Osteoblast (primary cell): Measurements from ENCODE around the gene NSMCE4A. TPM values are rescaled to one million over a fixed set of nuclear protein-coding genes. Genes with fewer than 3 reads are reported as not detected.

ENCODE experiments used
- DNase-seq: peaks from one replicate; pipeline ENCODE4 v3.0.0; 2011; ENCODE audit warnings: low spot score, mixed read lengths; ENCODE audit not compliant: insufficient read length; ENCODE audit errors: missing footprints
- H2AFZ ChIP-seq: 2 replicates; pipeline ENCODE4 v1.6.0; 2011; ENCODE audit warnings: mild to moderate bottlenecking, low read length
- H3K27ac ChIP-seq: 2 replicates; pipeline ENCODE4 v1.5.1; 2011; ENCODE audit warnings: mild to moderate bottlenecking, low read depth, low read length, moderate library complexity
- H3K27me3 ChIP-seq: 2 replicates; pipeline ENCODE4 v1.6.0; 2012; ENCODE audit warnings: mild to moderate bottlenecking, control low read depth, inconsistent platforms, low read length, moderate library complexity; ENCODE audit not compliant: insufficient read depth
- H3K36me3 ChIP-seq: 2 replicates; pipeline ENCODE4 v1.5.1; 2011; ENCODE audit warnings: mild to moderate bottlenecking, low read length, control low read depth, moderate library complexity; ENCODE audit not compliant: insufficient read depth
- H3K4me1 ChIP-seq: 2 replicates; pipeline ENCODE4 v1.5.1; 2011; ENCODE audit warnings: mild to moderate bottlenecking, low read length, control low read depth, moderate library complexity; ENCODE audit not compliant: insufficient read depth
- H3K4me2 ChIP-seq: 2 replicates; pipeline ENCODE4 v1.6.0; 2011; ENCODE audit warnings: mild to moderate bottlenecking, low read length; ENCODE audit not compliant: insufficient read depth
- H3K4me3 ChIP-seq: fragments of 200-600 bp; sonication (generic); 3 replicates; pipeline ENCODE4 v1.5.1; 2012; ENCODE audit warnings: mild to moderate bottlenecking, low read length, inconsistent platforms; ENCODE audit not compliant: insufficient read depth
- H3K79me2 ChIP-seq: 2 replicates; pipeline ENCODE4 v1.6.0; 2012; ENCODE audit warnings: mild to moderate bottlenecking, low read length, control low read depth, inconsistent platforms; ENCODE audit not compliant: insufficient read depth
- H3K9me3 ChIP-seq: 2 replicates; pipeline ENCODE4 v1.5.1; 2011; ENCODE audit warnings: low read depth, low read length, control low read depth
- H4K20me1 ChIP-seq: 2 replicates; pipeline ENCODE4 v1.6.0; 2012; ENCODE audit warnings: mild to moderate bottlenecking, low read length, control low read depth; ENCODE audit not compliant: insufficient read depth
- CTCF ChIP-seq: IDR thresholded peaks from 2 replicates; pipeline ENCODE4 v1.5.1; 2011; ENCODE audit warnings: mild to moderate bottlenecking, low read depth, low read length, moderate library complexity; ENCODE audit errors: extremely low read depth
- total RNA-seq: library from RNA; depleted of rRNA; stranded (reverse); fragments of >200 nt; gene quantifications from 2 replicates; pipeline ENCODE4 v1.2.3, GENCODE V29; 2012

Gene NSMCE4A
- total RNA-seq, 1 donor, result 25.7 TPM

- no peak overlapping the region for H2AFZ ChIP-seq
- no peaks in the 10 kb centered on the region for H3K9me3 ChIP-seq
- H3K79me2 ChIP-seq, result no peaks in the 10 kb centered on the region
- no peak overlapping the region for H3K4me2 ChIP-seq
- H3K4me1 ChIP-seq, result no peaks in the 10 kb centered on the region
- no peak overlapping the region for H3K27ac ChIP-seq
- peaks cover 22% of the 10 kb centered on the region for H3K27me3 ChIP-seq
- no peak for TF ChIP-seq CTCF
- no peak for DNase-seq
- no peaks in the 10 kb centered on the region for H3K36me3 ChIP-seq
- no peaks in the 10 kb centered on the region for H4K20me1 ChIP-seq
- H3K4me3 ChIP-seq, result no peak overlapping the region
These were observed 37.7 kb upstream of the NSMCE4A start for GRCh38 chr10:122012731-122013130.

- H3K27me3 ChIP-seq, result peaks cover 12% of the 10 kb centered on the region
These were observed 35.5 kb upstream of the NSMCE4A start for GRCh38 chr10:122010405-122011050.

GRCh38 chr10:122007415-122007814 is 32.4 kb upstream of the NSMCE4A start:
- no peak overlapping the region for H3K4me2 ChIP-seq
- H3K79me2 ChIP-seq, result no peaks in the 10 kb centered on the region
- no peak for DNase-seq
- no peak for TF ChIP-seq CTCF
- no peak overlapping the region for H3K27ac ChIP-seq
- H3K27me3 ChIP-seq, result peaks cover 5% of the 10 kb centered on the region
- H2AFZ ChIP-seq, result no peak overlapping the region
- H3K4me1 ChIP-seq, result no peaks in the 10 kb centered on the region
- H3K4me3 ChIP-seq, result no peak overlapping the region
- no peaks in the 10 kb centered on the region for H4K20me1 ChIP-seq
- H3K9me3 ChIP-seq, result no peaks in the 10 kb centered on the region
- H3K36me3 ChIP-seq, result no peaks in the 10 kb centered on the region

More at GRCh38 chr10:122010405-122011050, 35.5 kb upstream of the NSMCE4A start:
- no peak for DNase-seq
- H3K4me1 ChIP-seq, result no peaks in the 10 kb centered on the region
- no peak for TF ChIP-seq CTCF
- no peaks in the 10 kb centered on the region for H3K9me3 ChIP-seq
- no peaks in the 10 kb centered on the region for H3K36me3 ChIP-seq
- no peak overlapping the region for H3K27ac ChIP-seq
- H3K79me2 ChIP-seq, result no peaks in the 10 kb centered on the region
- no peak overlapping the region for H3K4me2 ChIP-seq
- no peak overlapping the region for H2AFZ ChIP-seq
- H4K20me1 ChIP-seq, result no peaks in the 10 kb centered on the region
- H3K4me3 ChIP-seq, result no peak overlapping the region

GRCh38 chr10:122001698-122002097 is 26.7 kb upstream of the NSMCE4A start:
- Histone ChIP-seq H3K4me1 (no peaks in the 10 kb centered on the region), H3K27ac (no peak overlapping the region), H3K36me3 (no peaks in the 10 kb centered on the region), H3K79me2 (no peaks in the 10 kb centered on the region), H3K4me3 (no peak overlapping the region), H3K4me2 (no peak overlapping the region), H4K20me1 (no peaks in the 10 kb centered on the region), H3K9me3 (peaks cover 6% of the 10 kb centered on the region), H3K27me3 (peaks cover 2% of the 10 kb centered on the region), H2AFZ (no peak overlapping the region)
- TF ChIP-seq CTCF, result no peak
- no peak for DNase-seq
